H1 (cell line): ENCODE data around the gene KCND3. TPM values are rescaled to one million over a fixed set of nuclear protein-coding genes. Genes with fewer than 3 reads are reported as not detected.
A peak's percentile ranks its signal among the peaks of the same experiment; 100 is the strongest.

Source experiments
- CTCF ChIA-PET: fragments of 300-600 bp; sonication (Branson Sonifier 250); formaldehyde crosslinking; loops from one replicate; lab custom pipeline; 2021; ENCODE audit not compliant: partially characterized antibody; lab: Charles Lee
- POLR2A ChIA-PET: fragments of 300-600 bp; sonication (Branson Sonifier 250); formaldehyde crosslinking; loops from one replicate; lab custom pipeline; 2021; ENCODE audit warnings: inconsistent platforms; ENCODE audit not compliant: partially characterized antibody; lab: Charles Lee
- DNase-seq, 2 experiments: peaks; one replicate each; pipeline versions ENCODE4 v3.0.0 to v3.0.0-alpha.2; 2010 to 2022; ENCODE audit warnings: low spot score in 2 of 2, low read depth in 1 of 2, mixed read lengths in 1 of 2
- FAIRE-seq: peaks from 2 replicates; lab custom pipeline; 2011; peaks lifted over from hg19 to GRCh38; lab: Jason Lieb, UNC
- H2AFZ ChIP-seq: 2 replicates; pipeline ENCODE4 v1.8.1; 2012; ENCODE audit warnings: low read length, inconsistent platforms
- H2AK5ac ChIP-seq: 2 replicates; pipeline ENCODE4 v1.6.1; 2013; ENCODE audit warnings: low read depth, low read length
- H2BK120ac ChIP-seq: replicated peaks from 2 replicates; pipeline ENCODE3; 2013; ENCODE audit warnings: low read depth, low read length, inconsistent platforms
- H2BK12ac ChIP-seq: 2 replicates; pipeline ENCODE4 v1.6.1; 2013; ENCODE audit warnings: low read depth, low read length
- H2BK15ac ChIP-seq: 2 replicates; pipeline ENCODE4 v1.6.1; 2013; ENCODE audit warnings: low read length
- H2BK20ac ChIP-seq: 2 replicates; pipeline ENCODE4 v1.6.1; 2013; ENCODE audit warnings: low read length
- H2BK5ac ChIP-seq: 2 replicates; pipeline ENCODE4 v1.6.1; 2013; ENCODE audit warnings: low read depth, low read length
- H3K14ac ChIP-seq: 2 replicates; pipeline ENCODE4 v1.6.1; 2013; ENCODE audit warnings: inconsistent platforms; ENCODE audit not compliant: insufficient read length
- H3K18ac ChIP-seq: 2 replicates; pipeline ENCODE4 v1.6.1; 2013; ENCODE audit warnings: low read length; ENCODE audit errors: extremely low read depth
- H3K23ac ChIP-seq: 2 replicates; pipeline ENCODE4 v1.6.1; 2013; ENCODE audit warnings: inconsistent platforms; ENCODE audit not compliant: insufficient read length
- H3K23me2 ChIP-seq: 2 replicates; pipeline ENCODE4 v1.6.1; 2013; ENCODE audit warnings: low read depth, low read length
- H3K27ac ChIP-seq: 2 replicates; pipeline ENCODE4 v1.6.1; 2011; ENCODE audit warnings: low read depth, low read length, inconsistent platforms
- H3K27me3 ChIP-seq, 4 experiments: replicated peaks in 1 of 4; 1 replicate in 1 of 4; 2 replicates in 3 of 4; pipeline versions ENCODE4 v1.6.1 to v1.8.1; 2011 to 2013; ENCODE audit warnings: low read length in 3 of 4, mild to moderate bottlenecking in 3 of 4, inconsistent platforms in 2 of 4, mixed read lengths in 2 of 4, moderate library complexity in 1 of 4; ENCODE audit not compliant: control insufficient read depth in 3 of 4, insufficient read depth in 3 of 4; ENCODE audit errors: extremely low read depth in 1 of 4
- H3K36me3 ChIP-seq, 4 experiments: 2 replicates each; pipeline versions ENCODE4 v1.6.1 to v1.8.1; 2011 to 2013; ENCODE audit warnings: mild to moderate bottlenecking in 4 of 4, low read length in 3 of 4, moderate library complexity in 2 of 4, control low read depth in 1 of 4, inconsistent platforms in 1 of 4; ENCODE audit not compliant: insufficient read depth in 4 of 4, control insufficient read depth in 2 of 4
- H3K4ac ChIP-seq: replicated peaks from 2 replicates; pipeline ENCODE3; 2013; ENCODE audit warnings: low read length, low read depth, mixed read lengths, inconsistent platforms; ENCODE audit not compliant: insufficient read length
- H3K4me1 ChIP-seq, 4 experiments: replicated peaks in 1 of 4; 1 replicate in 1 of 4; 2 replicates in 3 of 4; pipeline versions ENCODE4 v1.6.1 to v1.8.1; 2011 to 2013; ENCODE audit warnings: low read length in 3 of 4, inconsistent platforms in 2 of 4, mixed read lengths in 1 of 4; ENCODE audit not compliant: insufficient read depth in 4 of 4, control insufficient read depth in 3 of 4
- H3K4me2 ChIP-seq, 2 experiments: 2 replicates each; pipeline versions ENCODE4 v1.6.1 to v1.8.1; 2011 to 2013; ENCODE audit warnings: low read depth in 2 of 2, low read length in 2 of 2, control low read depth in 1 of 2, inconsistent platforms in 1 of 2, mild to moderate bottlenecking in 1 of 2; ENCODE audit not compliant: insufficient read depth in 1 of 2
- H3K4me3 ChIP-seq, 4 experiments: fragments of 200-600, 300-600 bp in 1 of 4; sonication (generic), shearing (Covaris generic), sonication (Bioruptor Twin) in 1 of 4; 2 replicates each; pipeline versions ENCODE4 v1.5.1 to v1.8.1; 2011 to 2016; ENCODE audit warnings: low read length in 4 of 4, low read depth in 3 of 4, control low read depth in 2 of 4, inconsistent platforms in 2 of 4, mild to moderate bottlenecking in 2 of 4, mixed read lengths in 1 of 4, moderate library complexity in 1 of 4; ENCODE audit not compliant: insufficient read depth in 2 of 4; ENCODE audit errors: extremely low read depth in 1 of 4
- H3K56ac ChIP-seq: replicated peaks from 2 replicates; pipeline ENCODE3; 2013; ENCODE audit warnings: low read depth, mild to moderate bottlenecking, mixed read lengths, low read length, inconsistent platforms; ENCODE audit not compliant: insufficient read length
- H3K79me1 ChIP-seq: 2 replicates; pipeline ENCODE4 v1.6.1; 2013; ENCODE audit warnings: low read depth, low read length, control low read depth
- H3K79me2 ChIP-seq, 2 experiments: 2 replicates each; pipeline versions ENCODE4 v1.6.1 to v1.8.1; 2012 to 2013; ENCODE audit warnings: low read length in 2 of 2, mild to moderate bottlenecking in 2 of 2, inconsistent platforms in 1 of 2; ENCODE audit not compliant: insufficient read depth in 2 of 2, control insufficient read depth in 1 of 2
- H3K9ac ChIP-seq, 4 experiments: replicated peaks in 1 of 4; 1 replicate in 1 of 4; 2 replicates in 3 of 4; pipeline versions ENCODE4 v1.6.1 to v1.8.1; 2011 to 2013; ENCODE audit warnings: low read depth in 3 of 4, low read length in 3 of 4, control low read depth in 2 of 4, mild to moderate bottlenecking in 2 of 4, moderate library complexity in 2 of 4, inconsistent platforms in 1 of 4; ENCODE audit errors: extremely low read depth in 1 of 4
- H3K9me3 ChIP-seq, 2 experiments: 2 replicates each; pipeline versions ENCODE4 v1.6.1 to v1.8.1; 2012 to 2013; ENCODE audit warnings: mild to moderate bottlenecking in 2 of 2, moderate library complexity in 2 of 2, control low read depth in 1 of 2, inconsistent platforms in 1 of 2, low read depth in 1 of 2, low read length in 1 of 2, mixed read lengths in 1 of 2; ENCODE audit not compliant: insufficient read depth in 2 of 2
- H4K20me1 ChIP-seq, 2 experiments: replicated peaks in 1 of 2; 2 replicates each; pipeline versions ENCODE3 to v1.8.1; 2011 to 2013; ENCODE audit warnings: inconsistent platforms in 2 of 2, low read length in 2 of 2, mild to moderate bottlenecking in 1 of 2; ENCODE audit not compliant: insufficient read depth in 2 of 2, control insufficient read depth in 1 of 2
- H4K5ac ChIP-seq: 2 replicates; pipeline ENCODE4 v1.6.1; 2013; ENCODE audit warnings: low read length, low read depth, mixed read lengths, inconsistent platforms; ENCODE audit not compliant: insufficient read length
- H4K8ac ChIP-seq: 2 replicates; pipeline ENCODE4 v1.8.0; 2013; ENCODE audit warnings: mild to moderate bottlenecking, moderate library complexity, low read length, inconsistent platforms; ENCODE audit not compliant: insufficient read depth; ENCODE audit errors: extremely low read depth
- H4K91ac ChIP-seq: replicated peaks from 2 replicates; pipeline ENCODE3; 2013; ENCODE audit warnings: low read length, mixed read lengths, inconsistent platforms; ENCODE audit not compliant: insufficient read length
- POLR2AphosphoS5 ChIP-seq: IDR thresholded peaks from 2 replicates; pipeline ENCODE4 v1.6.1; 2011; ENCODE audit warnings: low read depth, low read length
- RAD21 ChIP-seq, 2 experiments: IDR thresholded peaks in 1 of 2; conservative IDR thresholded peaks in 1 of 2; 2 replicates each; pipeline ENCODE4 v1.6.1; 2011; ENCODE audit warnings: low read depth in 2 of 2, low read length in 2 of 2, improper control_type of control experiment in 1 of 2, inconsistent platforms in 1 of 2, mild to moderate bottlenecking in 1 of 2, moderate library complexity in 1 of 2
- TCF12 ChIP-seq: IDR thresholded peaks from 2 replicates; pipeline ENCODE4 v1.6.1; 2011; ENCODE audit warnings: low read depth, mild to moderate bottlenecking, low read length
- WGBS, 2 experiments: shearing (Covaris generic) in 1 of 2; methylation state at CpG; one replicate each; pipeline versions ENCODE4 v1.1.6 to v1.1.7; 2013 to 2015; ENCODE audit warnings: low lambda C conversion rate in 2 of 2, mixed read lengths in 2 of 2, inconsistent platforms in 1 of 2, low coverage in 1 of 2, missing lambda C conversion rate in 1 of 2; ENCODE audit not compliant: insufficient replicate concordance in 2 of 2, insufficient coverage in 1 of 2, insufficient read length in 1 of 2; ENCODE audit errors: extremely low coverage in 1 of 2, missing lambda C conversion rate in 1 of 2; 5-methylcytosine and 5-hydroxymethylcytosine counted together
- polyA plus RNA-seq, 7 experiments: library from polyadenylated mRNA; depleted of rRNA in 3 of 7; stranded (reverse) in 5 of 7; unstranded in 2 of 7; fragments of >200 nt in 5 of 7; fragments of 200-250 nt in 2 of 7; gene quantifications; 1 replicate in 5 of 7; 2 replicates in 1 of 7; 4 replicates in 1 of 7; pipeline versions ENCODE4 v1.2.1 to v1.2.3, GENCODE V29; 2011 to 2013; ENCODE audit warnings: missing spikeins in 2 of 7, mixed read lengths in 2 of 7
- total RNA-seq: library from RNA; stranded (reverse); fragmentation: NEBNext Ultra II Directional; extraction: Animal tissue kit (Norgen Biotek cat#: 25700); gene quantifications from 2 replicates; pipeline ENCODE4 v1.2.1, GENCODE V29; 2021

Gene KCND3
- total and polyA plus RNA-seq, 2 of the 8 experiments (the other 6 are each of a cell fraction or from before 2014, with no cell fraction given) = 0.14 to 0.48 TPM

GRCh38 chr1:111904478-111905218 is 84.8 kb downstream of the KCND3 start:
- Histone ChIP-seq H3K9me3 (no peaks in the 10 kb centered on the region), H2AK5ac (no peak overlapping the region), H4K5ac (no peak overlapping the region), H3K18ac (no peak overlapping the region), H3K4ac (no peak overlapping the region), H2BK12ac (no peak overlapping the region; the same call in 1 of the 2 replicates), H3K79me2 (no peaks in the 10 kb centered on the region), H2BK20ac (no peak overlapping the region), H3K27me3 (peaks cover 0 to 6% (median 2%) of the 10 kb centered on the region in 4 experiments; a peak in 5 of 7 replicates), H2BK15ac (no peak overlapping the region), H3K56ac (no peak overlapping the region), H4K8ac (no peak overlapping the region), H3K36me3 (no peaks in the 10 kb centered on the region), H3K9ac (no peak overlapping the region), H3K4me2 (no peak overlapping the region), H3K79me1 (0 out of 2 replicates have a peak, but pooled peaks cover 2% of the 10 kb centered on the region), H3K23ac (no peak overlapping the region), H3K14ac (no peak overlapping the region), H3K23me2 (no peaks in the 10 kb centered on the region), H3K27ac (no peak overlapping the region), H2AFZ (no peak overlapping the region), H2BK120ac (no peak overlapping the region), H4K20me1 (no peaks in the 10 kb centered on the region), H3K4me1 (peaks cover 0 to 8% (median 2%) of the 10 kb centered on the region in 4 experiments; a peak in 5 of 7 replicates), H2BK5ac (no peak overlapping the region), H3K4me3 (no peak overlapping the region), H4K91ac (no peak overlapping the region)
- DNase-seq = no peak
- TF ChIP-seq RAD21 (IDR thresholded peaks at IDR 0.05 in 1 of 2, conservative IDR thresholded peaks at IDR 0.05 in 1 of 2; ENCODE audit: low read depth in 2 of 2, low read length in 2 of 2) (no peak), TCF12 (peak; percentile 90; the same call in 1 of the 2 replicates), POLR2AphosphoS5 (peak; percentile 40; the same call in 1 of the 2 replicates)
- 85% methylated on average over 20 of the region's 20 CpGs; no CpG with 5 or more reads in 1 of the 2 experiments for WGBS, 2 experiments
- POLR2A ChIA-PET = interaction anchor here (0.6 kb wide), 1 partner anchor 29 kb away, joined by 3 read pairs; no protein-coding TSS in a partner anchor
- CTCF ChIA-PET = interaction anchor here (0.8 to 2.1 kb wide), 7 partner anchors 12 to 141 kb away, joined by 3 to 5 read pairs (median 3); no protein-coding TSS in a partner anchor
- no peak for FAIRE-seq
